Right forelimb (tissue), 1 donor: ENCODE results near the gene ODC1.
"Not testable (repeated sequence)": the region's sequence is repeated elsewhere in the genome, so short reads cannot be mapped to it uniquely, and the experiment has no call there.

Experiments used
- DNase-seq: peaks from one replicate; pipeline ENCODE4 v3.0.0-alpha.2; 2018

ODC1 gene

DNA sequence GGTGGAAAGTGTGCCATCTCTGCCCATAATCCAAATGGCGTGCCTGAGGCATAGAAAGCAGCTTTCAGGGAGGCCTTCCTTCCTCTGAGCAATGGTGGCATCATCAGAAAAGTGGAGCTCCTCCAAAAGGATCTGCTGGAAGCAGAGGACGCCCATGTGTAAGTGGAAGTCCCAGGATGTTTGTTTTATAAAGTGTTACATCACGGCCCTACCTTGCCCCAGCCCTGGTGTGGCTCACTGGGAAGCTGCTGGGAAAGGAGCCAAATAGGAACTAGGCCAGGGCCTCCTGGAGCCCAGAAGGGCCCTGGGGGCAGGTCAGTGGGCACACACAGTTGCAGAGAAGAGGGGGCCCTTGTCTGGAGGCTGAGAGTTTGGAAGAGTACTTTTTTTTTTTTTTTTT is 4.2 kb upstream of the ODC1 start:
- DNase-seq: no peak

DNA sequence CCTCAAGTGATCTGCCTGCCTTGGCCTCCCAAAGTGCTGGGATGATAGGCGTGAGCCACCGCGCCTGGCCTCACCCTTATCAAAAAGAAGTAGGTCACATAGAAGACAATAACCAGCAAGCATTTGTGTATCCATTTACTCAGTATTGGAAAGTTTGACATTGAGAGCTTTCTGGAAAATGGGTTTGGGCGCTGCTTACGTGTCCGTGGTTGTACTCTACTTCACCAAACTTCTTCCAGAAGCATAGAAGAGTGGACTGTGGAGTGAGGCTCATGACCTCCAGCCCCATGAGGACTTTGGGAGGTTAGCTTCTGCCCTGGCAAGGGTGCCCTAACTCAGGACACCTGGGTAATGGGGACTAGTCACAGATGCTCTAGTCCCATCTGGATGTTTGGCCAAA is 3.7 kb upstream of the ODC1 start:
- DNase-seq: no peak

DNA sequence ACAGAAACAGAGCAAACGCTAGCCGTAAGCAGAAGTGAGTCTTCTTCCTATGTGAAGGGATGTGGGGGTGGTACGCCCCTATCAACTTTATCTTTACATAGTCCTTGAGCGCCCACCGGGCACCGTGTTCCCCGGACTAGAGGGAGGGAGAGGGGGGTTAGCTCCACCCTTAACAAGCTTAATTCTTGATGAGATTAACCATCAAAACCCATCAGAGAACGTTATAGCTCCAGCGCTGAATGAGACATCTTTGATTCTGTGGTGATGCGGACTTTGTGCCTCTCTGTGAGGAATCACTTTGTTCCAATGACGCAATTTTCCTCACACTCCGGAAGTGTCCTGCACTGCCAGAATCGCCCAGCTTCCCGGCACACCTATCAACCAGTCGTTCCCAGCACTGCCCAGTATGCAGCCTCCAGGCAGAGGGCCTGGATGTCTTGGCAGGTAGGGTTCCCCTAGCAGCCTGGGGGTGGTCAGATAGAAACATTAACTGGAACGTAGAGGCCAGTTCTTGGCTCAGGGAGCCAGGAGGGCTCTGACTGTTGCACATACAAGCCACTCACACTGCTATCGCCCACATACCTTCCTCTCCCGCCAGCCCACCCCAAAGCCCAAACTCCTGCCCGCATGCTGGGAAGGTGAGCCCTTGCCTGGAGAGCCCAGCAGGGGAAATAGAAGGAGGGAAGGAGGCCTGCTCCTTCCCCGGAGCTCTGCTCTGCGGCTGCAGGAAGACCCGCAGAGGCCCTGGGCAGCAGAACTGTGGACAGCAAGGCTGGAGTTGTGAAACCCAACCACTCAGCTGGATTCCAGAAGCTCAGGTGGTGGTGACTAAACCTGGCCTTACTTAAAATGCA is 1.9 kb upstream of the ODC1 start:
- no peak for DNase-seq

DNA sequence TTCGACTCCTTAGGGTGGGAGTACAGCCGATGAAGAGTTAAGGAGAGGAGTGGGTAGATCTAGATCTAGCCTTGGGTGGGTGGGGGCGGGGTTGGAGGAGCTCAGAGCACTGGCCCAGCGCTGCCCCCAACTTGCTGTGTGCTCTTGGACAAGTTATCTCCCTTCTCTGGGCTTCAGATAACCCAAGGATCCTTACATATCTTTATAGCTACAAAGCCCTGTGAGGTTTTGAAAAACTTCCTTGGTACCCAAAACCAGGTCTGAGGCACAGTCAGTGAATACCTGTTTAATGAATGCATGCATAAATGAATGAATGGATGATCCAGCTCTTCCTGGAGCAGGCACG is 1.3 kb upstream of the ODC1 start:
- DNase-seq: no peak

DNA sequence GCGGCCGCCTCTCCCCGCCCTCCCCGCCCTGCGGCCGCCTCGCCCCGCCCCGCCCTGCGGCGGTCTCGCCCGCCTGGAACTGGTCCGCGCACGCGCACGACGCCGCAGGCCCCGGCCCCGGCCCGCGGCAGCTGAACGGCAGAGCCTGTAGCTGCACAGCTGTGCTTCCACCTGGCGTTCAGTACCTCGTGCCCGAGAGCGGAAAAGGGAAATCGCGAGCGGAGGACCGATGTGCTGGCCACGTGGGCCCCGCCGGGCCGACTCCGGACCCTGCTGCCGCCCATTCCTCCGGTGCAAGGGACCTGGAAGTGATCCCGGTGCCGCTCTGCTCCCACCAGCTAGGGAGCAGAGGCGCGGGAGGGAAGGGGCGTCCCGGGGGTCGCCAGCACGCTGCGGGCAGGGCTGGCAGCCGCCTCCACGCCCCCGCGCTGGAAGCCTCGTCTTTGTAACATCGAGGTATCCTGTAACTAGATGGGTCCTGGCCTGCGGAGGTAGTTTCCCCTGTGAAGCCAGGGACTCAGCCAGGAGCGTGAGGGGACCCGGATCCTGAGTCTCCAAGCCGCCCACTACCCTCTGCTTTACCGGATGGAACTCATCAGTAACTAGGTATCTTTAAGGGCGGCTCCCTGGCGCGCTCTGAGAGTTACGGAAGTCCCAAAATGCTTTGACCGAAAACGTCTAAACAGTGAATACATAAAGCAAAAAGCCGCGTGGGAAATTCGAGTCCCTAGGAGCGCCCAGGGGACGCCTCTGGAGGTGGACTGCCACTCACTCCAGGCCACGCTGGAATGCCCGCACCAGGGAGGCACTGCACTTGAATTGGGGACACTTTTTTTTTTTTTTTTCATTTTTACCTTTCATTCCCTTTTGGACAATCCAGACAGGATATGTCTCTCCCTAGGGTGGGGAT is 704 bp upstream of the ODC1 start:
- no peak for DNase-seq

DNA sequence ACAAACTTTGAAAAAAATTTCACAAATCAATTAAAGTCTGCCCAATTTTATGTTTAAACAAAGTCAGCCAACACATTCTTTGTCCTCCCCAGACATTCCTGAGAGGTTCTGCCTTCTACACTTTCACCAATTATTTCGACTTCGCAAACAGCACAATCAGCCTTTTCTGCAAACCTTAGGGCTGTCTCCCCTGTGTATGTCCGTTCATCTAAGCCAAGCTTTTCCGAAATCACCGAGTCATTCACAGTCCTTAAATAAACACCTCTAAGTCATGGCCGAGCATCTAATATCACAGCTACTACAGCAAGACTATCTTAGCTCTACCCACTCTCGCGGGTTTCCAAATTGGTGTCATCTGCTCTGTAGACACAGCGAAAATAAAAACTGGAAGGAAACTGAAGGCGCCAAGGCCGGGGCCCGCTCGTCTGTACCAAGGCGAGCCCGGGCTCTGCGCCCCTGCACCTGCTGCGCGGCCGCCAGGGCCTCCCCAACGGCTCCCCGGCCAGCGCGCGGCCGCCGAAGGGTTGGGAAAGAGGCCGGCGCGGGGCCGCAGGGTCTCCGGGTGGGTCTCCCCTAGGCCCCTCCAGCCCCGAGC is 730 bp downstream of the ODC1 start:
- no peak for DNase-seq

DNA sequence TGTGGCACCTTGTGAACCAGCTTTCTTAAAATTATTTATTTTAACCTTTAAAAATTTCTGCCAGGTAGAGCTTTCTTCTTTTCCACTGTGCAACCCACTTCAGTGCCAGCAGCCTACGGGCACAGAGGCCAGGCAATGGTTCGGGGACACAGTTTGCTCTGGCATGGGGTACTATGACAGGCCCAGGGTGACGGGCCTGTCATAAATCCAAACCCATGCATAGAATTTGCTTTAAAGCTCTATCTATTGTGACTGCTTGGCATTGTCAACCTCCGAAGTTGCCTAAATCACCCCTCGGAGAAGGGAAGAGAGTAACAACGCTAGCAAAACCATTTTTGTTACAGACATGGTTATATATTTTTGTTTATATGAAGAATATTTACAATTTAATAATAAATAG is 1.5 kb downstream of the ODC1 start:
- DNase-seq: no peak

DNA sequence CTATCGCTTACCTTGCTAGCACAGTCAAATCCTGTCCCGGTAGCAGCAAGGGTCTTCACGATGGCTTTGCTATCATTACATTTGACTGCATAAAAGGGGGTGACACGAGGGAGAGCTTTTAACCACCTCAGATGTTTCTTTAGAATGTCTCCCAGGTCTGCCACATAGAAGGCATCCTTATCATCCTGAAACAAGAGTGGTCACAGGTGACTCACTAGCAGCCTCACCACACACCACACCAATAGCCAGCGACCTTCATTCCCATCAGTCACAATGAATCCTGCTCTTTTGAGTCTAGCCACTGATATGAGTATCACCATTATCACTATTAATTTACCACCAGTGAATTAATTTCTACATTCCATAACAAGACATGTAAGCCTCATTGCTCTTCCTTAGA is 3.7 kb downstream of the ODC1 start:
- DNase-seq: no peak

DNA sequence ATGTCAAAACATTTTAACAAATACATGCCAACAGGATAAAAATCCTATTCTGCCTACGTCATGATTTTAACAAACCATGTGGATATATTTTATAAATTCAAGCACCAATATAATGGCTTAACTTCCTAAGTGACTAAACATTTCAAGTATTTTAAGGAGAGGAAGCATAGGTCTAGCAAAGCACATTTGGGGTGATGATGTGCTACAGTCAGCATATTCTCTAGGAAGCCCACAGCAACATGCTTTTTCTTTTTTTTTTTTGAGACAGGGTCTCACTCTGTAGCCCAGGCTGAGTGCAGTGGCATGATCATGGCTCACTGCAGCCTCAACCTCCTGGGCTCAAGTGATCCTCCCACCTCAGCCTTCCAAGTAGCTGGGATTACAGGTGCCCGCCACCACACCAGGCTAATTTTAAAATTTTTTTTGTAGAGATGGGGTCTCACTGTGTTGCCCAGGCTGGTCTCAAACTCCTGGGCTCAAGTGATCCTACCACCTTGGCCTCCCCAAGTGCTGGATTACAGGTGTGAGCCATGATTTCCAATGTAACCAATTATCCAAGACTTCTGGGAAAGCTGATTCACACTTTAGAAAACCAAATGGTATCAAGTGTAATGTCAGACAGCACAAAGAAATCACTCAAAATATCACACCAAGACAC is 5.5 kb downstream of the ODC1 start:
- DNase-seq: not testable (repeated sequence)

DNA sequence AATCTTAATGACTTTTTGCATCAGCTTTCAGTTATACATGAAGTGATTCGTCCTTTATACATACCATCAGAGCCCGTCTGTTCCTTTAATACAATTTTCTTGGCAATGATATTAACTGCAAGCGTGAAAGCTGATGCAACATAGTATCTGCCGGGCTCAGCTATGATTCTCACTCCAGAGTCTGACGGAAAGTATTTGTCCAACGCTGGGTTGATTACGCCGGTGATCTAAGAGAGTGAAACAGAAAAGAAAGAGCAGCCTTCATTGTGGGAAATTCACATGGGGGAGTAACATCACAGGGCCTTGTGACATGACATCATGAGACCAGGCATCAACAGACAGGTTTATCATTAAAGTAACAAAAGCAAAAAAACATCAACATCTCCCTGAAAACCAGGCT is 6.2 kb downstream of the ODC1 start:
- DNase-seq: no peak

DNA sequence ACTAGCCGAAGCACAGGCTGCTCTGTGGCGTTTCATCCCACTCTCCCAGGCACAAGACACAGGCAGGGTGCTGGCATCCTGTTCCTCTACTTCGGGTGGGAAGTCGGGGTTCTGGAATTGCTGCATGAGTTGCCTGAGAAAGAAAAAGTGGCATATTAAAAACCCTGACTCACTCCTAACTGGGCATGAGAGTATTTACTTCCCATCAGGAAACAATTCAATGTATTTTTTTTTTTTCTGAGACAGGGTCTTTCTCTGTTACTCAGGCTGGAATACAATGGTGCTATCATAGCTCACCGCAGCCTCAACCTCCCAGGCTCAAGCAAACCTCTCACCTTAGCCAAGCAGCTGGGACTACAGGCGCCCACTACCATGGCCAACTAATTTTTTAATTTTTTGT is 7.4 kb downstream of the ODC1 start:
- no peak for DNase-seq

DNA sequence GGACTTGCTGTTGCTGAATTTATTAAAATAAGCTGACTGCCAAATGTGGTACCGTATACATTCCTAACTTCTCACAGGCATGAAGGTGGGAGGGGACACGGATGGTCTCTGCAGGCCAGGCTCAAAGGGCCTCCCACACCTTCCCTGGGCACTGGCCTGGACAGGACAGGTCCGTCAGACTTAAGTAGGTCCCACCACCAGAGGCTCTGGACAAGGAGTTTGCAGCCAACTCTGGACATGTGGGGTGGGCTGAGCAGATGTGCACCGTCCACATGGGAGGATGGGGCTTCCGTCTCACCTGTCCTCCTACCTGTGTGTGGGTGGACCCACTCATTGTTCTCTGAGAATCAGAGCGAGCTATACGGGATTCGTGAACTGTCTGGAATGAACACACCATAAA is 8.2 kb downstream of the ODC1 start:
- no peak for DNase-seq

DNA sequence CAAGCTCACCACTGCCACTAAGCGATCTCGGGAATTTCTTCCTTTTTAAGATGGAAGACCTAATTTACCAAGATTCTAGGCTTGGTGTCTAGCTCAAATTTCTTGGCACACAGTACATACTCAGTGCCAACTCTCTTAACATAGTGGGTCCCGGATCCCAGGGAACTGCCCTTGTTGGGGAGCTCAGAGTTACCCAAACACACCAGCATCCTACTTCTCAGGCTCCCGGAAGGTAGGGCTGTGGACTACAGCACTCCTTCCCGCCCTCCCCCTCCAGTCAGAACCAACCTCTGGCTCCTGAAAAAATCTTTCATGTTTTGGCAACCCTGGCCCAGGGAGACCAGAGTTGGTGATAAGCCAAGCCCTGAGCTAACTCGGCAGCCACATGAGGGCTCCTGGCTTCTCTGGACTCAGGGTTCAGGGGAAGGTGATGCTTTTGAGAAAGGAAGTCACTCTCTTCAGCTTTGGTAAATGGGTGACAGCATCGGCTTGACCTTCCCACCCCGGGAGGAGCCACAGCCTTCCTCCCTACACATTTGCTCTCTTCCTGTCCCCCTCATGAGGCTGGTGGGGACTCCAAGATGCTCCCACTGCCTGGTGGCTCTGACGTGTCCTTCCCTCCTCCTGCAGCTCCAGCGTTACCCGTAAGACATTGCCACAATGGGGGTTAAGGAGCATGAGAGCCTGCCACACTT is 8.8 kb downstream of the ODC1 start:
- DNase-seq: no peak

DNA sequence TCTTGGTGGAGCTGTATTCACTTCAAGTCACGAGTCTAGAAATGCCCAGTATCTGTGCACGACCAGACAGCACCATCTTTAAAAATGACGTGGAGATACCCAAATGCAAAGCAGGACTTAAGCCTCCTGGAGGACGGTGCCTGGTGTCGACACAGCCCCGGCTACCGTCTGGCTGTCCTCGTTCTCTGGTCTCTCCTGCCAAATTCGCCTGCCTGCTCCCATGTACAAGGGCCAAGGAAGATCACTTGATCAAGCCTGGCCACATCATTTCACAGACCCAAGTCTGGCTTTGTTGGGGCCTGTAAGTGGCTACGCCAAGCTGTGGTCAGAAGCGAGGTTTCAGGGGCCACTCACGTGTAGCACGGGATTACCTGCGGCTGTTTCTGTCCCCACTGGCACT is 9.4 kb downstream of the ODC1 start:
- DNase-seq: no peak

DNA sequence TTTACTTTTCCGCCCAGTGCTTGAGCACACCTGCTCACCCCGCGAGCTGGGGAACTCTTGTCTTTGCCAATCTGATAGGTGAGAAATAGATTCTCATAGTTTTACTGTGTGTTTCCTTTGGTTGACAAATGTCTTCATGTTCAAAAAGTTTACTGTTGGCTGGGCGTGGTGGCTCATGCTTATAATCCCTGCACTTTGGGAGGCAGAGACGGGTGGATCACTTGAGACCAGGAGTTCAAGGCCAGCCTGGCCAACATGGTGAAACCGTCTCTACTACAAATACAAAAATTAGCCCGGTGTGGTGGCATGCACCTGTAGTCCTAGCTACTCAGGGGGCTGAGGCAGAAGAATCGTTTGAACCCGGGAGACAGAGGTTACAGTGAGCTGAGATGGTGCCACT is 10.3 kb downstream of the ODC1 start:
- no peak for DNase-seq

DNA sequence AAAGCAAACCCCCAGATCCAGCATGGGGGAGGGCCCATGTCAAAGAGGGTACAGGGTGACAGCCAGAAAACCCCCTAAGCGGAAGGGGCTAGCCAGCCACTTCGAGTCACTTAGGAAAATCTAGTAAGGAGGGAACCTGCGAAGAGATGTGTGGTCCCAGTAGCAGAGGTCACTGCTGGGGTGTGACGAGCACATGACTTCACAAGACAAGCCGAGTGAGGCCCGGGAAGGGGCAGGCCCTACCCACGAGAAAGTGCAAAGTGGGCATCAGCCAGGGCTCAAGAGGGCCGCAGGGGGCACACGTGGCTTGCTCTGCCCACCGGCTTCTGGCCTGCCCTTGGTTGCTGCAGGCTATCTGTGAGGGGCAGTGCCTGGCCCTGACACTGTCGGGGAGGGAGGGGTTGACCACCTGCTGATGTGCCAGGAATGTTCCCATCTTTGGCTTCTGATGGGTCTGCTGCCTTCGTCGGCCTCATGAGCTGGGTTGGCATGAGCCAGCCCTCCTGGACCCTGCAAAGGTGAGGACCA is 11.5 kb downstream of the ODC1 start:
- no peak for DNase-seq

DNA sequence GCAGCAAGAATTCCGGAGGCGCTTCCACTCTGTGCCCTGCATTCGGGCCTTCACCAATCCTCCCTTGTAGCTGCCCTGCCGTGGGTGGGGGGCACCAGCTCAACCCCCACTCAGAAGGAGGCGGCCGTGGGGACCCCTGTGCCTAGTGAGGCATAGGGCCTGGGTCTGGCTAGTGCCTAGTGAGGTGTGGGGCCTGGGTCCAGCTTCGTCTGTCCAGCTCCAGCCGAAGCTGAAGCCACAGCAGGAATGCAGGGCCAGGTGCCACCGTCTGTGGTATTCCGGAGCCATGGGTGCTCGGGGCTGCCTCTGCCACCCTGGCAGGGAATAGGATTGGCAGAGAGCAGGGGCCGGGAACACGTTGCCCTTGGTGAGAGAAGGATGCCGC is 12.3 kb downstream of the ODC1 start:
- DNase-seq: no peak

DNA sequence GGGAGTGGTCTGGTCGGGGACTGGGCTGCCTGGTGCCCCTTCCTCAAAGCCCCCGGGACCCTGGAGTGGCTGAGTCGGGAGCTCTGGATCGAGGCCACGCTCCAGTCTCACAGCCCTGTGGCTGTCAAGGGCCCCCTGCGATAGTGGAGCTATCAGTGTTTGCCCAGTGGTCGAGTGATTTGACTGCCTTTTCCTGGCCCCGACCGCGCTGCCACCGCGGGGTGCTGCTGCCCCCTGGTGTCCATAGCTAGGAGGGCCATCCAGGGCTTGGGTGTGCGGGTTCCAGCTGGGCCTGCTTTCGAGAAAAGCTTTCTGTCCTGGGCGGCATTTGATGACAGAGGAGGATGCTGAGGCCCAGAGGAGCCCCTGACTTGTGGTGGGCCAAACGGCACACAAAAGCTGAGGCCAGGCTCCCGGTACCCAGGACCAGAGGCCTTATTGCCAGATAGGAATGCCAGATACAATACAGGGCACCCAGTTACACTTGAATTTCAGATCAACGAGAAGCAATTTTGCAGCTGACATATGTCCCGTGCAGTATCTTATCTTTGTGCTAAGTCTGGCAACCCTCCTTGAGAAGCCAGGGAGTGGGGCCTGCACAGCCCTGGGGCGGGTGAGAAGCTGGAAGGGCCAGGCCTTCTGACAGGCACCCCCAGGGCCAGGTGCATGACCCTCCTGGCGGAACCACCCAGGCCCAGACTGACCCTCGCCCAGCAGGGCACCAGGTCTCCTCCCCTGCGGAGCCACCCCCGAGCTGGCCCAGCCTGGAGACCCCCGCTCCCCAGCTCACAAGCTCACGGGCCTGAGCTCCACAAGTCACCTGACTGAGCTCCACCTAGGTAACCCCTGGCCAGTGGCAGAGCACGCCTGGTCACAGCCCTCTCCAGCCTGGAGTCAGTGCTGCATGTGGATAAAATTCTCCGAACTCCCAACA is 13.0 kb downstream of the ODC1 start:
- DNase-seq: peak; percentile 92

DNA sequence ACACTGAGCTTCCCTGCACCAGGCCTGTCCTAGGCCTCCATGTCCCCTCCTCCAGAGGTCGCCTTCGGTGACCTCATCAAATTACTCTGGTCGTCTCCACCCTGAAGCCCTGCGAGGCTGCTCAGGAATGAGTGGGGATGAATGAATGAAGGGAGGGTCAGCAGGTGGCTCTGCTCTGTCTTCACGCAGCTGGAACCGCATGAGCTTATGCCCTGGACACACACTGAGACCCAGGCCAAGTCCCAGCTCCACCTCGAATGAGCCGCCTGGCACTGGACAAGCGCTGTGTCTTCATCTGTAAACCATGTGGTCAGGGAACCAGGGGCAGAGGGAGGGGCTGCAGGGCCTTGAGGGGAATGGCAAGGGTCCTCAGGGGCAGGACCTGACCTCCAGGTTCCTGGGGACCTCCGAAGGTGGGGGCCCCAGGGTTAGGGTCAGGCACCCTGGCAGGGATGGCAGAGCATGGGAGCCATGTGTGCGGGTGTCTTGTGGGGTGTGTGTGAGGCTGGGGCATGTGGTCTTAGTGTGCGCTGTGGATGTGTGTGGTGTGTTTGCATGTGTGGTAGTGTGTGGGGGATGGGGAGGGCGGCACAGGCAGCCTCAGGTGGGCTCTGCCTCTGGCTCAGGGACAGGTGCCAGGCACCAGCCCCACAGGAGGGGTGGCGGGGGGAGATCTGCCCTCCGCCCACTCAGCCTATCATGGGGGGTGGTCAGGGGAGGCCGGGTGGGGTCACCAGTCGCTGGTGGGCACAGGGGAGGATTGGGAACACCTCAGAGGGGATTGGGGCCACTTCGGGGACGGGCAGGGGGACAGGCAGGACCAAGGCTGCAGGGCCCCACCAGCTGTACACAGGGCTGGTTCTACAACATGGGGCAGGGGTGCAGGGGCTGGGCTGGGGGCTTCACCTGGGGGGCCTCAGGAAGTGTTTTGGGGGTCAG is 13.9 kb downstream of the ODC1 start:
- DNase-seq: no peak
